HG03571 (cell line): Measurements from ENCODE around the gene TMEM209.
"Not testable (repeated sequence)": the region's sequence is repeated elsewhere in the genome, so short reads cannot be mapped to it uniquely, and the experiment has no call there.

Experiments used
- ATAC-seq: cut with Tn5 transposase; IDR thresholded peaks from one replicate; pipeline ENCODE4 v1.9.1; 2021; ENCODE audit not compliant: unreplicated experiment

The TMEM209 gene

GRCh38 chr7:130205084-130205947 lies at the start of gene TMEM209:
TMEM209 (minus strand) TSS chr7:130205406; CDS start chr7:130205375, 31 bp downstream.
- peak; percentile 94 for ATAC-seq

GRCh38 chr7:130254555-130254954 lies 49.3 kb upstream of the TMEM209 start:
- no peak for ATAC-seq

GRCh38 chr7:130249626-130250025 lies 44.4 kb upstream of the TMEM209 start:
- not testable (repeated sequence) for ATAC-seq

GRCh38 chr7:130248842-130249241 lies 43.6 kb upstream of the TMEM209 start:
- not testable (repeated sequence) for ATAC-seq

GRCh38 chr7:130246491-130246890 lies 41.3 kb upstream of the TMEM209 start:
- not testable (repeated sequence) for ATAC-seq

GRCh38 chr7:130243486-130243885 lies 38.3 kb upstream of the TMEM209 start:
- ATAC-seq: not testable (repeated sequence)

GRCh38 chr7:130242198-130243014 lies 37.2 kb upstream of the TMEM209 start:
- no peak for ATAC-seq

- ATAC-seq: no peak
Measured at GRCh38 chr7:130240240-130240639, 35.0 kb upstream of the TMEM209 start.

- ATAC-seq: not testable (repeated sequence)
Measured at GRCh38 chr7:130236361-130236760, 31.2 kb upstream of the TMEM209 start.

GRCh38 chr7:130234078-130234477 lies 28.9 kb upstream of the TMEM209 start:
- no peak for ATAC-seq

- no peak for ATAC-seq
Measured at GRCh38 chr7:130232209-130232608, 27.0 kb upstream of the TMEM209 start.

GRCh38 chr7:130231792-130232191 lies 26.6 kb upstream of the TMEM209 start:
- ATAC-seq: no peak

GRCh38 chr7:130229981-130230380 lies 24.8 kb upstream of the TMEM209 start:
- ATAC-seq: not testable (repeated sequence)

GRCh38 chr7:130228840-130229502 lies 23.8 kb upstream of the TMEM209 start:
- ATAC-seq: no peak

GRCh38 chr7:130227883-130228575 lies 22.8 kb upstream of the TMEM209 start:
- ATAC-seq: no peak

- no peak for ATAC-seq
Measured at GRCh38 chr7:130226333-130226732, 21.1 kb upstream of the TMEM209 start.

- not testable (repeated sequence) for ATAC-seq
Measured at GRCh38 chr7:130224923-130225322, 19.7 kb upstream of the TMEM209 start.

GRCh38 chr7:130224210-130224609 lies 19.0 kb upstream of the TMEM209 start:
- ATAC-seq: no peak

- no peak for ATAC-seq
Measured at GRCh38 chr7:130223646-130224045, 18.4 kb upstream of the TMEM209 start.

GRCh38 chr7:130221746-130222145 lies 16.5 kb upstream of the TMEM209 start:
- no peak for ATAC-seq

GRCh38 chr7:130219871-130220270 lies 14.7 kb upstream of the TMEM209 start:
- ATAC-seq: no peak
